BJ (cell line): ENCODE measurements around the gene IL1RAPL1. TPM values are rescaled to one million over a fixed set of nuclear protein-coding genes. Genes with fewer than 3 reads are reported as not detected.
"Not testable (repeated sequence)": the region's sequence is repeated elsewhere in the genome, so short reads cannot be mapped to it uniquely, and the experiment has no call there.

Experiments used
- CTCF ChIA-PET: fragments of 350-600 bp; formaldehyde crosslinking; extraction: SDS; loops from one replicate; lab custom pipeline; 2021; ENCODE audit warnings: antibody characterized with exemption, inconsistent platforms; lab: Yijun Ruan, JAX
- POLR2A ChIA-PET: fragments of 300-600 bp; sonication (Branson Sonifier 250); formaldehyde crosslinking; extraction: SDS; loops from one replicate; lab custom pipeline; 2021; ENCODE audit warnings: antibody characterized with exemption; lab: Charles Lee
- DNase-seq: peaks from one replicate; pipeline ENCODE4 v3.0.0-alpha.2; 2011; ENCODE audit warnings: low read depth
- H3K27me3 ChIP-seq: 2 replicates; pipeline ENCODE4 v1.6.0; 2011; ENCODE audit warnings: low read length; ENCODE audit not compliant: control insufficient read depth, insufficient read depth
- H3K36me3 ChIP-seq: 2 replicates; pipeline ENCODE4 v1.5.1; 2011; ENCODE audit warnings: low read length; ENCODE audit not compliant: control insufficient read depth, insufficient read depth
- H3K4me3 ChIP-seq: 2 replicates; pipeline ENCODE4 v1.5.1; 2011; ENCODE audit warnings: low read depth, mild to moderate bottlenecking, control low read depth, low read length
- polyA plus RNA-seq: library from polyadenylated mRNA; depleted of rRNA; stranded (reverse); fragments of >200 nt; gene quantifications from 2 replicates; pipeline ENCODE4 v1.2.3, GENCODE V29; 2011
- TF ChIP-seq, protein P1 (sequence below): IDR thresholded peaks from 2 replicates; pipeline ENCODE4 v1.5.1; 2011; ENCODE audit warnings: low read depth, mild to moderate bottlenecking, control low read depth, inconsistent platforms, low read length, moderate library complexity; ENCODE audit not compliant: insufficient read depth

IL1RAPL1 gene
- polyA plus RNA-seq, 1 experiment = 0.02 TPM

DNA sequence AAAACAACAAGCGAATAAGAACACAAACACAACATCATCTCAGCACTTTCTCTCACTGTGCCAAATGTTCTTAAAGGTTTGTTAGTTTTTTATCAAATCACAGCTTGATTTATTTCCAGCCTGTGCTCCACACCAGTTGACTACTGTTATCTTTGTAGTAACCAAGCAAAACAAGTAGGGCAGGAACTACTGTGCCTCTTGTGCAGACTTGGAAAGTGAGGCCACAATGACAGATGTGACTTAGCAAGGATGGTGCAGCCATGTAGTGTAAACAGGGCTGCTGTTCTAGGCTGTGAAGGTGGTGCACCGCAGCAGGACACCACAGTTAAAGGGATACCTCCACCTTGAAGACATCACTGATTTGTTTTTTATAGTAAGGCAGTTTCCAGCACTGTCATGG lies 170.0 kb downstream of the IL1RAPL1 start:
- ChIA-PET CTCF (no interaction called here), POLR2A (no interaction called here)
- TF ChIP-seq, protein P1, sequence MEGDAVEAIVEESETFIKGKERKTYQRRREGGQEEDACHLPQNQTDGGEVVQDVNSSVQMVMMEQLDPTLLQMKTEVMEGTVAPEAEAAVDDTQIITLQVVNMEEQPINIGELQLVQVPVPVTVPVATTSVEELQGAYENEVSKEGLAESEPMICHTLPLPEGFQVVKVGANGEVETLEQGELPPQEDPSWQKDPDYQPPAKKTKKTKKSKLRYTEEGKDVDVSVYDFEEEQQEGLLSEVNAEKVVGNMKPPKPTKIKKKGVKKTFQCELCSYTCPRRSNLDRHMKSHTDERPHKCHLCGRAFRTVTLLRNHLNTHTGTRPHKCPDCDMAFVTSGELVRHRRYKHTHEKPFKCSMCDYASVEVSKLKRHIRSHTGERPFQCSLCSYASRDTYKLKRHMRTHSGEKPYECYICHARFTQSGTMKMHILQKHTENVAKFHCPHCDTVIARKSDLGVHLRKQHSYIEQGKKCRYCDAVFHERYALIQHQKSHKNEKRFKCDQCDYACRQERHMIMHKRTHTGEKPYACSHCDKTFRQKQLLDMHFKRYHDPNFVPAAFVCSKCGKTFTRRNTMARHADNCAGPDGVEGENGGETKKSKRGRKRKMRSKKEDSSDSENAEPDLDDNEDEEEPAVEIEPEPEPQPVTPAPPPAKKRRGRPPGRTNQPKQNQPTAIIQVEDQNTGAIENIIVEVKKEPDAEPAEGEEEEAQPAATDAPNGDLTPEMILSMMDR = no peak
- no peaks in the 10 kb centered on the region for H3K27me3 ChIP-seq
- H3K36me3 ChIP-seq = no peaks in the 10 kb centered on the region
- no peak overlapping the region for H3K4me3 ChIP-seq
- DNase-seq = no peak

DNA sequence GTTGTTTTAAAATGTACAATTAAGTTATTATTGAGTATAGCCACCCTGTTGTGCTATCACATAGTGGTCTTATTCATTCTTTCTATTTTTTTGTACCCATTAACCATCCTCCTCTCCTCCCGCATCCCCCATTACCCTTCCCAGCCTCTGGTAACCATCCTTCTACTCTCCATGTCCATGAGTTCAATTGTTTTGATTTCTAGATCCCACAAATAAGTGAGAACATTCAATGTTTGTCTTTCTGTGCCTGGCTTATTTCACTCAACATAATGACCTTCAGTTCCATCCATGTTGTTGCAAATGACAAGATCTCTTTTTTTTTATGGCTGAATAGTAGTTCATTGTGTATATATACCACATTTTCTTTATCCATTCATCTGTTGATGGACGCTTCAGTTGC lies 179.3 kb downstream of the IL1RAPL1 start:
- DNase-seq, H3K27me3 ChIP-seq, POLR2A ChIA-PET, H3K4me3 ChIP-seq, H3K36me3 ChIP-seq, CTCF ChIA-PET: not testable (repeated sequence)

DNA sequence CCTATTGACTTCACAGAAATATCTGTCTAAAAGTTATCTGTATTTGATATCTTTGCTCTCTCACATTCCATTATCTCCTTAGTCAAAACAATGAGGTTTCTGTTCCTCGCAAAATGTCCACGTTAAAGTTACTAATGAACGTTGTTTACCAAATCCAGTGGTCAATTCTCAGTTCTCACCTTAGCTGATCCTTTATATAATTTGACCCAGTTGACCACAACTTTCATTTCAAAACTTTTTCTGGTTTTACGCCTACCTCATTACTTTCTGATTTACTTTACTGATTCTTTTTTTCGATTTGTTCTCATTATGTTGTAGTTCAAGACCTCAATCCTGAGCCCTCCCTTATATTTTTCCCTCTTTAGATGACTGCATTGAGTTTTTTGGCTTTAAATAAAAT lies 186.6 kb downstream of the IL1RAPL1 start:
- DNase-seq = no peak
- ChIA-PET POLR2A (no interaction called here), CTCF (no interaction called here)
- Histone ChIP-seq H3K27me3 (no peaks in the 10 kb centered on the region), H3K4me3 (no peak overlapping the region), H3K36me3 (no peaks in the 10 kb centered on the region)
- TF ChIP-seq, protein P1 = no peak

DNA sequence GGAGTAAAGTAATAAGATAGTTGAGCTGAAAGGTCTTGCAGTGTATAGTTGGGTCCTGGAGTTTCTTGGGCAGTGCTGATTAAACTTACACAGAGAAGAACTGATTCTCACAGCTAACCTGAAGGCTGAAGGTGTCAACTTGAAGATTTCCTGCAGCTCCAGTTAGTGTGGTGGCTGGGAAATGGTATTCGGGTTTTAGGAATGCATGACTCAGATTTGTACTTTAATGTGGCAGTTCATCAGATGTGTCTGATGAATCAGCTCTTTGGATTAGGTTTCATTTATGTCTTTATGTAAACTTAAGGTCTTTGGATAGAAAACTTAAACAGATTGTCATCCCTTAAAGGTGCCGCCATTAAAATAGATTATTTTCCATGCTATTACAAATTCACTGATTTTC lies 200.0 kb downstream of the IL1RAPL1 start:
- peak; percentile 2 for DNase-seq
- ChIA-PET CTCF (no interaction called here), POLR2A (no interaction called here)
- H3K27me3 ChIP-seq = no peaks in the 10 kb centered on the region
- H3K36me3 ChIP-seq = no peaks in the 10 kb centered on the region
- no peak overlapping the region for H3K4me3 ChIP-seq
- TF ChIP-seq, protein P1 = no peak

DNA sequence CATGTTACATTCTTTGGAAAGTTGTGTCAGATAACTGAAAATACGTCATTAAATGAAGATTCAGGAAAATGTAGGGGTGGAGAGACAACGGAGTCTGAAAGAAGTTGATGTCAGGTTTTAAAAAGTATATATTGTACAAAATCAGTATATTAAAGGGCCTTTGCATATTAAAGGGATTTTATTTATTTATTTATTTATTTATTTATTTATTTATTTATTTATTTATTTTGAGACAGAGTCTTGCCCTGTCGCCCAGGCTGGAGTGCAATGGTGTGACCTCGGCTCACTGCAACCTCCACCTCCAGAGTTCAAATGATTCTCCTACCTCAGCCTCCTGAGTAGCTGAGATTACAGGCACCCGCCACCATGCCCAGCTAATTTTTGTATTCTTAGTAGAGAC lies 213.4 kb downstream of the IL1RAPL1 start:
- CTCF ChIA-PET, DNase-seq, H3K27me3 ChIP-seq, POLR2A ChIA-PET, H3K4me3 ChIP-seq, H3K36me3 ChIP-seq: not testable (repeated sequence)

DNA sequence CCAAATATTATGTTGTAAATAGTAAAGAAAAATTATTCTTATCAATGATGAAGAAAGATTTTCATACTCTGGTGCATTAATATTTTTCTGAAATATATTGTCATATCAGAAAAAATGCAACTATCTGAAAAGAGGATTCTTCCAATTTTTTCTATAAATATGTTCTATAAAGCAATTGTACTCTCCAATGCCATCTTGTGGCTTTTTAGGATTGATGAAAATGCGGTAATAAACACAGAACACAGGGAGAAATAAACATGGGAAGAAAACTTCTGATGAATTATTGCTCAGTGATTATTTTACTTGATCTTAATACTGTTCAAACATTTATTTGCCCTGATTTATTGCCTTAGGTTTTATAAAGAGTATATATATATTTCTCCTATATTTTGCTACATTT lies 215.4 kb downstream of the IL1RAPL1 start:
- TF ChIP-seq, protein P1 = no peak
- ChIA-PET POLR2A (no interaction called here), CTCF (no interaction called here)
- DNase-seq = no peak
- Histone ChIP-seq H3K36me3 (no peaks in the 10 kb centered on the region), H3K4me3 (no peak overlapping the region), H3K27me3 (no peaks in the 10 kb centered on the region)
